HG03342 (cell line): ENCODE measurements around the gene TST.

Experiments
- ATAC-seq: cut with Tn5 transposase; IDR thresholded peaks from one replicate; pipeline ENCODE4 v1.9.1; 2021; ENCODE audit warnings: mild to moderate bottlenecking, moderate library complexity; ENCODE audit not compliant: unreplicated experiment

Gene TST

DNA sequence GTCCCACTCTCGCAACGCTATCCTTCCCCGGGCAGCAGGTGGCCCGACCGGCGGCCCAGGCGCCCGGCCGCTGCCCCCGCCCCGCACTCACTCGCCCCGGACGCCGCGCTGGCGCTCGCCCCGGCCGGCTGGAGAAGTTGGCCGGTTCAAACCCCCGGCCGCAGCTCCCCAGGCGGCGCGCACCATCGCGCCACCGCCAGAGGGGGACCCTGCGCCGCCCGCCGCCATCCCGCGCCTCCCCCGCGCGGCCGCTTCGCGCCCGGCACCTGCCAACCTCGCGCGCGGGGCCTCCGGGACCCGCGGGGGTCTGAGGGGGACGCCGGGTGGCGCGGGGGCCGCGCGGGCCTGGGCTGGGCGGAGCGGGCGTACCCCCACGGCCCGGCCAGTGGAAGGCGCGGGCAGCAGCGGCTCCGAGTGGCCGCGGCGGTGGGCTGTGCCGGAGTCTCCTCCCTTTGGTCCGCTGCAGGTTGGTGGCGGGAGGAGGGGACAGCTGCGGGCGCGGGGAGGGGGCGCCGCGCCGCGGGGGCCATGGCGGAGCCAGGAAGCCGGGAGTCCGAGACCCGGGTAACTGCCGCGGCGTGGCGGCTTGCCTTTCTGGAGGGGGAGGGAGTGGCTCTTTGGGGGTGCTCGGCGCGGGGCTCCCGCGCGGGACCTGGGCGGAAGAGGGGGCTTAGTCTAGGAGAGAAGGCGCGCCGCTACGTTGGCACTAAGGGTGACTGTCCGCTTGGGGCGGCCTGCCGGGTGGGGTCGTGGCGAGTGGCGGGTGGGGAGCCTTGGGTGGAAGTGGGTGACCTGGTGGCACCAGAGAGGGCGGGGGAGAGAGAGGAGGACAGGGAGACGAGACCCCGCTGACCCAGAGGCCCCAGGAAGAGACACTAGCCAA, at the start of gene TST, which contains the start of gene MPST:
Gene TST, minus strand, starts transcription at position 139 of the 883 bp plus-strand sequence. CDS start 715 bp downstream, outside the sequence.
Gene MPST, plus strand, starts transcription at position 434 of the 883 bp plus-strand sequence. Its CDS starts 95 bp downstream, at position 529.
- ATAC-seq = peak; percentile 68

DNA sequence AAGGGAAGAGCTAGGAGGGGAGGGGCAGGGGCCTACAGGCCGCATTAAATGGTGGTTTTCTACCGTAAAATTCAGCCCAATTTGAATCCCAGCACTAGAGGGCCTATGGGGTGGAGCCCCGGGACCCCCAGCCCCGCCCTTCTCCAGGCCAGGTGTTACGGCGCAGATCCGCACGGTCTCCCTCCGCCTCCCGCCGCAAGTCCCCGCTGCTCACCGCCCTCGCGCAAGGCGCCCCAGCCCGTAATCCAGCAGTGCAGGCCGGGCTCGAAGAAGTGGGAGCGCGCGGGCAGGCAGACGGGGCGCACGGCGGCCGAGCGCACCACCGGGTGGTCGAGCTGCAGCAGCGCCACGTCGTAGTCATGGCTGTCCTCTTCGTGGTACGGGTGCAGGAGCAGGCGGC, 49.6 kb upstream of the TST start:
- no peak for ATAC-seq

DNA sequence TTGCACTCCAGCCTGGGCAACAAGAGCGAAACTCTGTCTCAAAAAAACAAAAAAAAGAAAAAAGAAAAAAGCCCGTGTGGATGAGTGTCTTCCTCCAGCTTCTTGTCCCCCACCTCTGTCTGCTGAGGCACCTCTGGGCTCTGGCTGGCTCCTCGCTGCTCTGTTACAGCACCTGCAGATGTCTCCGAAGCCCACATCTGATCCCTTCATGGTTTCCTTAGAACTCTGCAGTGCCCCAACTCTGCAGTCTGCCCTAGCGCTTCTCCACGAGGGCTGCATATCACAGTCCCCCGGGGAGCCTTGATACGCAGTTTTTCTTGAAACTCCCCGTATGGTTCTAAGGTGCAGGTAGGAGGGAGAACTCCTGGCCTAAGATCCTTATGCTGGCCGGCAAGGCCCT, 48.2 kb upstream of the TST start:
- ATAC-seq = no peak

DNA sequence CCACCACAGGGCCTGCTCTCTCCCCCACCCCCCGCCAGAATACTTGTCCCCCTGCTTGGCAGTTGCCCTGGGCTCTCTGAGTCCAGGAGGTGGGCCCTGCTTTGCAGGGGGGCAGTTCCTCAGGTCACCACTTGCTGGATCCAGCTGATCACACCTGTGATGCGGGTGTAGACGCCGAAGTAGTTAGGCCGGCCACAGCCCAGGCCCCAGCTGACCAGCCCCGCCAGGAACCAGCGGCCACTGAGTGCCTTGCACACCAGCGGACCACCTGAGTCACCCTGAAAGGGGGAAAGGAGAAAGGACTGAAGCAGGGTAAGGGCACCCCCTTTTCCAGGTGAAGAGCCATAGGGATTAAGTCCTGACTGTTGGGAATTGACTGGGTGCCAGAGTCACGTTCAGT, 46.7 kb upstream of the TST start:
- no peak for ATAC-seq

DNA sequence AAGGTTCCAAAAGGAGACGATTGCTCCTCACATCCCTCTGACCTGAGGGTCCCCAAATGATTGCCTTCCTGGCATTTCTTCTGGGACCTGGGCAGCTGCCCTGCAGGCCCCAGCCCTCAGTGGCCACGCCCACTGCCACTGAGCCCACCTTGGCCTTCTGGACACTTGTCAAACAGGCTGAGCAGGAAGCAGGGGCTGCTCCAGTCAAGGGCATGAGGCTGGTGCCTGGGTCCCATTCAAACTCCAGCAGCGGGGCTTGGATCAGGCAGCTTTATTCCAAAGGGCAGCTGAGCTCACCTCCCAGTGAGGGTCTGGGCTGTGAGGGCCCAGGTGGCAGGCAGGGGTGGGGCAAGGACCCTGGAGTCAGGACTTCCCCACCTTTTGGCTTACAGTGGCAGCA, 45.9 kb upstream of the TST start:
- no peak for ATAC-seq

DNA sequence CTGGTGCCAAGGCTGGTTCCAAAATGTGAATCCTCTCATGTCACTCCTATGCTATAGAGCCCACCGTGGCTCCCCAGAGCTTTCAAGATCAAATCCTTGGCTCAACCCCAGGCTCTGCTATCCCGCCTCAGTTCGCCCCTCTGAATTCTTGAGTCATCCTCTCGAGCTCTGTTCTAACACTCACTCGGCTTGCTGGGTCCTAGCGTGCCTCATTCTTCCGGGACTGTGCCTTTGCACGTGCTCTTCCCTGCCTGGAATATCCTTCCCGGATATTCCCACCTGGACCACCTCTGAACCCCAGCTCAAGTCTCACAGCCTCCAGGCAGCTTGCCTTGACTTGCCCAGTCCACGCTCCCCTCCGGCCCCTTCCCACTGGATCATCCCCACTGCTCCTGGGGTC, 45.3 kb upstream of the TST start:
- no peak for ATAC-seq

DNA sequence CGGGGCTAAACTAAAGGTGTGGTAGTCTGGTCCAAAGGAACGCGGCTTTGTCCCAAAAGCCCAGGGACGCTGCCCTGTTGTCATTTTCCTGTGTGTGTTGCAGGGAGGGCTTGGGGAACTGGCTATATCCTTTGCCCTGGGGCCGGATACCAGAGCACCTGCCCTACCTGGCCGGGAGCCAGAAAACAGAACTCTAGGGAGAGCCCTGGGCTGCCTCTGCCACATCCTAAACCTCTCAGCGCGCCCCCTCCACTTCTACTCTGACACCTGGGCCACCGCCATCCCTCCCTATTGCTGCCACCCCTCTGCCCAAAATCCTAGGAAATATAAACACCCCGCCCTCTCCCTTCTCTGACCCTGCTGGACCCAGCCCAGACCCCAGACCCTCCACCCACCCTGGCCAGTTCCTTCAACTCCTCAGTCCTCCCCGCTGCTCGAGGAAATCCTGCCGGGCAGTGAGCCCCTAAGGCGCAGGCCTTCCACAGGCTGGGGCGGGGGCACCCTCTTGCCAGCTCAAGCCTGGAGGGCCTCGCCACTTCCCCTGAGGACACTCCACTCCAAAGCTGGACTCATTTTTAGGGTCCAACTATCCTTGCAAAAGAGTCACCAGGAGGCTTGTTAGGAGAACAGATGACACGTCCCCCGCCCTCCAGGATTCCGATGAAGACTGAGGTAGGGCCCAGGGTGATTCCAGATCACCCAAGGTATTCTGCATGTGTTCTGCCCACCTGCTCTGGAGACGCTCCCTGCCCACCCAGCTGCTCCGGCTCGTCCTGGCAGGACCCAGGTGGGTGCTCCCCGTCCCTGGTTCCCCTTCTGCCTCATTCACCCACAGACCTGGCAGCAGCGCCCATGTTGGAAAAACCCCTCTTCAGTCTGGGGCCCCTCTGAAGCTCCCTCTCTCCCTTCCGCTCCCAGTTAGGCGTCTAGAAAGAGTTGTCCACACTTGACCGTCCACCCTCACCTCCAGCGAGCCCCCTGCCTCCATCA, 44.5 kb upstream of the TST start:
- ATAC-seq = no peak

DNA sequence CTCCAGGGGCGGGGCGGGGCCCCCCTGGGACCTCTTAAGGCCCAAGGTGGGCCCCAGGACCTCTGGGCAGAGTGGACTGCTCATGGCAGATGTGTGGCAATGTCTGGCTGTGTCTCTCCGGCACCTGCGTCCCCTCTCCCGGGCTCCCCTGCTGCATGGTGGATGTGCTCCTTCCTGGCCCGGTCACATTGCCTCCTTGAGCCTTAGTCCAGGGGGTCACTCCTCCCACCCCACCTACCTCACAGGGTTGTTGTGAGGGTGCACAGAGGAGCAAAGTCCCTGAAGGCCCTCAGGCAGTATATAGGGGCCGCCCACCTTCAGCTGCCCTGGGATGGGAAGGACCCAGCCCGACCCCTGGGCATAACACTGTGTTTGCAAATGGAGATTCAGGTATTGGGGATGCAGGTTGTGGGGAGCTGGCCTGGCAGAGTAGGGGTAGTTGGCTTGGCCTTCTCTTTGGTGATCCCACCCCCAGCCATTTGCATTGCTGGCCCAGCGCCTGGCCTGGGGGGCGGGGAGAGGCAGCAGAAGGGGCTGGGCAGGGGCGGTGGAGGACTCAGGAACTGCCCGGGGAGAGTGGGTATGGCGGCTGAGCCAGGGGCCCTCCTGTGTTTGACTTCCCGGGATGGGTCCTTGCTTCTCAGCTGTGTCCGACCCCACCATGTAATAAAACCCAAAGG, 43.6 kb upstream of the TST start:
- ATAC-seq = no peak

DNA sequence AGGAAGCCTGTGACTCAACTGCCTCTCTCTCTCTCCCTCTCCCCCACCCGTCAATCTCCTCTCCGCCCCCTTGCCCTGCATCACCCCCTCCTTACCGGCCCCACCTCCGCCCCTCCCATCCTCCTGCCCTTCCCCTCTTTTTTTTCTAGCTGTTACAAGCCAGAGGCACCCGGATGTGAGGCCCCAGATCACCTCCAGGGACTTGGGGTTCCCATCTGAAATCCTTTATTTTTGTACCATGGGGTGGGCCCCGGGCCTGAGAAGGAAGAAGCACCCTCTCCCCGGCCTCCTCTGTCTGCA, 43.1 kb upstream of the TST start:
- ATAC-seq = no peak

DNA sequence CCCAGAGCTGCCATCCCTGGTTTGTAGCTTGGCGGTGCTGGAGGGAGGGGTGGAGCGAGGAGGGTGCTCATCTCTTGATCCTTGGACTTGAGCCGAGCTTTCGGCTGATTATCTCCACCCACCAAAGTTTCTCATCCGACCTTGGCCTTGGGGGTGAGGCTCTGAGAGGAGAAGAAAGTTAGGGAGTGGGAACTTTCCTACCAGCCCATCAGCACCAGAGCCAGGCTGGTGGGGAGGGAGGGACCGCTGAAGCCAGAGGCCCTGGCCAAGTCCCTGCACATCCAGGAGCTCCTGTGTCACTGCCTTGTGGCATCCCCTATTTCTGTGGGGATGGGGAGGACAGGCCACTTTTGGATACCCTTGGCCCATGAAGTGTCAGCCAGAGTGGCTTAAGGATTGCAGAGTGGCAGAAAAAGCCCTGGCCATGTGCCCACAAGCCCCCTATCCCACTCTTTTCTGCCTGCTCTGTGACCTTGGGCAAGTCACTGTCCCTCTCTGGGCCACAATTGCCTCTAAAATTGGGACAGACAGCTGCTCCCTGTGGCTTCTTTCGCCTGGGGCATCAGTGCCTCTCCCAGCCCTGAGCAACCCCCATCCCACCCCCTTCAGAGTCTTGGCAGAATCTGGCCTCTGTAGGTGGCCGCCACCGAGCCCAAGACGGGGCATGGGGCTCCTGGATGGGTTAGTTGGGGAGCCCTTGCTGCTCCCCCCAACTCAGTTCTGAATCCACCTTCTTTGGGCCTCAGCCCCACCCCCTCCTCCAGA, 42.5 kb upstream of the TST start:
- ATAC-seq = no peak

DNA sequence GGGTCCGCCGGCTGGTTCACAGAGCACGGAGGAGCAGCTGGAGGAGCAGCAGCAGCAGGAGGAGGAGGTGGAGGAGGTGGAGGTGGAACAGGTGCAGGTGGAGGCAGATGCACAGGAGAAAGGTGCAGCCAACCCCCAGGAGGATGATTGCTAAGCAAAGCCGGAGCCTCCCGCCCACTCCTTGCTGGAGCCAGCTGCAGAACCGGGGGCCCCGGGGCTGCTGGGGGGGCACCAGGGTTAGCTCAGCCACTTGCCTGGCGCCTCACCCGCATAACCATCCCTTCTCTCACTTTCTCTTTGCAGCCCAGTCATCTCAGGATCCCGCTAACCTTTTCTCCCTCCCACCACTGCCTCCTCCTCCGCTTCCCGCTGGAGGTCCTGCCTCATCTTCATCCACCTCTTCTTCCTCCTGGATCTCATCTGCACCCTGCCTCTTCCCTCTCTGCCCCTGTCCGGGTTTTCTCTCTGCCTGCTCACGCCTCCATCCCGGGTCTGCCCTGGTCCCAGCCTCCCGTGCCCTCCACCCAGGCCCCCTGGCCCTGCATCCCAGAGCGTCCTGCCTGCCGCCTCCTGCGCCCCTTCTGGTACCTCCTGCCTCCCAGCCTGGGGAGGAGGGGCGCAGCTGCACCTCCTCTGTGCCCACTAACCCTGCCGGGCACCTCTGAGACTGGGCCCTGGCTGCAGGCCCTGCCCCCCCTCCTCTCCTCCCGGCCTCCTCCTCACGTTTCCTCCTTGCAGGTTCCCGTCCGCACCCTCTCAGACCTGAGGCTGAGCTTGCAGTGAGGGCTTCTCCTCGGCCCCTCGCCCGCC, 41.8 kb upstream of the TST start:
- ATAC-seq = no peak

DNA sequence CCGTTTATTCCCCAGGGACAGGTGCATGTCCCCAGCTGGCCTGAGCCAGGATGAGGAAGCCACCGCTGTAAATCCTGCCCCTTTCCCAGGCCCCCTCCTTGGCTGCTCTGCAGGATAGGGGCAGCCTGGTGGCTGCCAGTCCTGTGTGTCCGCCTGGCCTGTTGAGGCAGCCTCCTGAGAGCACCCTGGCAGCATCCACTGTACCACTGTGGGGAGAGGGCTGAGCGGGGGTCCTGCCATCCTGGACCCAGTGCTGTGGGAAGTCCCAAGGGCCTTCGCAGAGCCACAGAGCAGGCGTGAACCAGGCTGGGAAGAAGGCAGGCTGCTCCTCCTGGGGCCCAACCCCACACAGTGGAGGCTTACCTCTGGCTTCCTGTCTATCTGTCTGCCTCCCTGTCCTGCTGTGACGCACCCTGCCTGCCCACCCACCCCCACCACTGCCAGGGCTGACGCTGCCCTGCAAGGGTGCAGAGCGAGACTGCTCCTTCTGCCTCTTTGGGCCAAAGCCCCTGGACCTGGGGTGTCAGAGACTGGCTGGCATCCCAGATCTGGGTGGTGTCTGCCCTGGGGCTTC, 40.7 kb upstream of the TST start:
- ATAC-seq = no peak

DNA sequence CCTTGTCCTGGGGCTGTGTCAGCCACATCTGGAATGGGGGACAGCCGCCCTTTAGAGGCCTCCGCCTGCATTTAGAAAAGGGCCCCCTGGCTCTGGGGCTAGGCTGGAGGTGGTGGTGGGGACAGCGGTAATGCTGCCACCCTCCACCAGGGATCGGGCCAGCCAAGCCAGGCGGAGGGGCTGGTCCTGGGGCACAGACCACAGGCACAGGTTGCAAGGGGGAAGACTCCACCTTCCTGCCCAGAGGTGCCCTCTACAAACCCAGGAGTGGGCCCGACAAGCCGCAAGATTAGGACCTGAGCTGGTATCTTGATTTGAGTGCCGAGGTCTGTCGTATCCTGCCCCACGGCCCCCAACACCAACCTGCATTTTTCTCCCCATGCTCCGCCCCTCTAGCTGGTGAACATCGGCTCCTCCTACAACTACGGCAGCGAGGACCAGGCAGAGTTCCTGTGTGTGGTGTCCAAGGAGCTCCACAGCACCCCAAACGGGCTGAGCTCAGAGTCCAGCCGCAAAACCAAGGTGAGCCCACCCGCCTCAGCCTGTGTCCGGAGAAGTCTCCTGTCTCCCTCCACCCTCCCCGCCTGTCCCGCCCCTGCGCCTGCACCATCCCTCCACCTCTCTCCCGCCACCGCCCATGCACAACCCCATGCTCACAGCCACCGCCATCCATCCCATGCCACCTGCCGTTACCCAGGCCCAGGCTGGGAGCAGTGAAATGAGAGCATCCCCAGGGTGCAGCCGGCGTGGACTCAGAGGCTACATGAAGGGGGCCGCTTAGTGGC, 39.9 kb upstream of the TST start:
- ATAC-seq = no peak

DNA sequence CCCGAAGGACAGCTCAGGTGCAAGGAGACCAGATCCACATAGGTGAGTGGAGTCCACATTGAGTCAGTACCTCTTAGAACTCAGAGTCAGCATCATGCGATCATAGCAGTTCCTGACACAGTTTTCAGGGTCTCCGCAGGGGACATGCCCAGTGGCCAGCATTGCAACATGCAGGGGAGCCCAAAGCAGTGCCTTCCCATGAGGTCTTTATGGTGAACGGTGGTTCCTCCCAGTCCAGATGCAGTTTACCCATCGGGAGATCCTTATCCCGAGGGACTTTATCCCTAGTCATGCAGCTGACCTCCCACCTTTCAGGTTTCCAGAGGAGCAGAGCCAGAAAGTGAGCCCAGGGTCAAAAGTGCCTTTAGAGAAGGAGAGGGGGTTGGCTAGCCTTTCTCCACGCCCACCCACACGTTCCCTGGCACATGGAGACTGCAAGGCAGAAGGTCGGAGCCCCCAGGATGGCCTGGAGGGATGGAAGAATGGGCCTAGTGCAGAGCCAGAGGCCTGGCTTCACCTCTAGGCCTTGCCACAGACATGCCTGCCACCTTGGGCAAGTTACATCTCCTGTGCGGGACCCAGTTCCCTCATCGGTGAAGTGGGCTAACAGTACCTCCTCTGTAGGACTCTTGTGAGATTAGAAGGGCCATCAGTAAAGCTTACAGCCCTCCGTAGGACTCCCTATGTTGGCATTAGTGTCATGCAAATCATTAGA, 38.7 kb upstream of the TST start:
- ATAC-seq = no peak

DNA sequence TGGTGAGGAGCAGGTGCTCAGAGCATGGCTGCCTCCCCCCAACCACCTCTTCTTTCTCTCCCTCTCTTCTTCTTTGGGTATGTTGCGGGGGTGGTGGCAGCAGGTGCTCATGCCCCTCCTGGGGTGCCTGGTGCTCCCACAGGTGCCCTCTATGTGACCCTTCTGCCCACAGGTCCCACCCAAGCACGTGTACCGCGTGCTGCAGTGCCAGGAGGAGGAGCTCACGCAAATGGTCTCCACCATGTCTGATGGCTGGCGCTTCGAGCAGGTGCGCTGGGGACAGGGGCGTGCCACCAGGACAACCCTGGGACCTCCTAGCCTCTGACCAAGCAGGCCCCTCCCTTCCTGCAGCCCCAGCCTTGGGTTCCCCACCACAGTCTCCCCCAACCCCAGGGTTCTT, 38.0 kb upstream of the TST start:
- ATAC-seq = no peak

DNA sequence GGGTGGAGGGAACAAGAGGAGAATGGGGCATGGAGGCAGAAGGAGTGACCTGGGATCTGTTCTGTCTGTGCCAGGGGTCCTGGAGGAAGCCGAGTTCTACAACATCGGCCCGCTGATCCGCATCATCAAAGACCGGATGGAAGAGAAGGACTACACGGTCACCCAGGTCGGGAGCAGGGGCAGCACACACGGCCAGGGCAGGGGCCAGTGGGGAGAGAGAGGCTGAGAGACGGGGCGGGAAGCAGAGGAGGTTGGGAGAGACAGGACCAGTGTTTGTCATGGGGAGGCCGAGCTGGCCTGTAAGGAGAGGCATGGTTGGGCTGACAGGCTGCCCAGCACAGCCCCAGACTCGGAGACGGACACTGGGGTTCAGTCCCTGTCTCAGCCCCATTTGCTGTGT, 37.0 kb upstream of the TST start:
- ATAC-seq = no peak

DNA sequence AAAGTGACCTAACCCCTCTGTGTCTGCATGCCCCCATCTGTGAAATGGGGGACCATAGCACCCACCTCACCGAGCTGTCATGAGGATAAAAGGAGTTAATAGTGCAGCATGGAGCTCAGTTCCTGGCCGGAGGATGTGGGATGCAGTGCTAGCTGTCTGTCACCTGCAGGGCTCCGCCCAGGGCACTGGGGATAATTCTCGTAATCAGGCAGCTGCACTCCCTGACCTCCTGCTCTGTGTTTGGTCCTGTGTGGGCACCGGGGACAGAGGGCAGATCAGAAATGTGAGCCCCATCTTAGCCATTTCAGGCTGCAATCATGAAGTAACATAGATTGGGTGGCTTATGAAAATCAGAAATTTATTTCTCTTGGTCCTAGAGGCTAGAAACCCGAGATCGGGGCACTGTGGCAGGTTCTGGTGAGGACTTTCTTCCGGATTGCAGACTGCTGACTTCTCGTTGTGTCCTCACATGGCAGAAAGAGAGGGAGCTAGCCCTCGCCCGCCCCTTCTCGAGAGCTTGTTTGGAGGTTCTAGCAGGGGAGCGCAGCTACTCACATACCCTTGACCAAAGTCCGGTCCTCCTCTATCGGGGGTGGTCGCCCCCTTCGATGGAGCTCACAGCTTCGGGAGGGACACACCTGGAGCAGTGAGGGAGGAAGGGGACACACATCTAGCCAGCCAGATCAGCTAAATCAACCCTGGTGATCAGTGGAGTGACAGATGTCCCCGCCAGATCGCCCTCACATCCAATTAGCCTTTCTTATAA, 35.5 kb upstream of the TST start:
- no peak for ATAC-seq
